Amniotic stem cell (primary cell): ENCODE measurements around the gene EHMT1.
"Not testable (repeated sequence)": the region's sequence is repeated elsewhere in the genome, so short reads cannot be mapped to it uniquely, and the experiment has no call there.

Source experiments
- DNase-seq: peaks from one replicate; lab custom pipeline; 2025; lab: John Stamatoyannopoulos, UW

Gene EHMT1

DNA sequence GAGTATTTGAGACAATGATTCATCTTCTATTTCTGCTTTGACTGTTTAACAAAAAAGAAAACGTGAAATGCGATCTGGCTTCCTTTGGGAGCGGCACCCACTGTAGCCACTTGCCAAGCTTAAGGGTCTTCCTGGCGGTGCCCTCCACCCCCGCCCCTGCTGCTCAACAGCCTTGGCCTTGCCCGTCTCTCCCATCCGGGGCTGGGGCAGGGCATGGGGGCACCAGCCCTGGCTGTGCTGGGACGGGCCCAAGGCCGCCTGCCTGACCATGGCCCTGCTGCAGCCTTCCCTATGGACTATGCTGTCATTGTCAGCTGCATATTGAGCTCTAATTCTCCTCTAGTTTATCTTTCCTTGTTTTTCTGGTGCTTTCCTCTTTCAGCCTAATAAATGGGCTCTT, 143.0 kb downstream of the EHMT1 start:
- no peak for DNase-seq

DNA sequence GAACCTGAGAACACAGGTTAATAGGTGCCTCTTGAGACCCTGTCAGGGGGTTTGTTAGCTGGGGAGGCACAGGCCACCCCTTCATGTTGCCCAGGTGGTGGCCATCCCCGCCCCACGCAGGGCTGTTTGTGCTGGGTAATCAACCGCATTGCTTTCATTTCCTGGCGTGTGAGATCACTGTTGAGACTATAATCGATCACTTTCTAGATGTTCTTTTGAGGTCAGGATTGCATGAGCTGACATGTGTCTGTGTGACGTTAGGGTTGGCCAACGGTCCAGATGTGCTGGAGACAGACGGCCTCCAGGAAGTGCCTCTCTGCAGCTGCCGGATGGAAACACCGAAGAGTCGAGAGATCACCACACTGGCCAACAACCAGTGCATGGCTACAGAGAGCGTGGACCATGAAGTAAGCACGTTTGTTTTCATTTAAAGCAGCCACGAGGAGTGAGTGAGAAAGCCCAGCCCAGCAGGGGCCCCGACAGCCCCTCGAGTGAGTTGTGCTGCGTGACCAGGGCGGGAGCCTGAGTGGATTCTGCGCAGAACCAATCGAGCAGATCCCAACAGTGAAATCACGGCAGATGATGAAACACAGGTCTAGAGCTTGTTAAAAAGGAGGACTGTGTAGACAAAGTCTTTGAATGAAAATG, 143.7 kb downstream of the EHMT1 start:
- DNase-seq: no peak

DNA sequence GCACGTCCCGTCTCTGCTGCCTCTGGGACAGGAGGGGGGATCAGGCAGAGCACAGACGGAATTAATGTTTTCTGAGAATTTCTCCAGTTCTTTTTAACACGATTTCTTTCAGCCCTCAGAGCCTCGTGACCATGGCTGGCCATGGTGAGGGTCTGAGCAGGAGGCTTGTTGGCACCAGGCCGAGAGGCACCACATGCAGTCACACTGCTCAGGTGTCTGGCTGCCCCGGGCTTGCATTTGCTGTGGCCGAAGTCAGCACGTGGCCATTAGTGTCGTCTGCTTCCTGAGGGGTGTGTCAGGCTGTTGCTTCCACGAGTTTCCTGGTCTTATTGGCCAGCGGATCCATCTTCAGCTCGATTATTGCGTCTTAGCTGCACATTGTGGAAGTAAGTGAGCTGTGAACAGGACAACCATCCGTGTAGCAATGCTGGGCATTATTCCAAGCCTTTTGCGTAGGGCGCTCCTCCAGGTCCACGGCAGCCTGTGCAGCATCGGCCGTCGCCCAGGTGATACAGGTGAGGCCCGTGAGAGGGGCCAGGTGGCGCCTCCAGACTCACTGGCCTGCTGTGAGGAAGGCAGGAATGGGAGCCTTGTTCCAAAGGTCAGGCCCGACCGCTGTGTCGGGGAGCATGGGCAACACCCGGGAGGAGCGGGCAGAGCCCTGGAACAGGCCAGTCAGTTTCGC, 144.6 kb downstream of the EHMT1 start:
- DNase-seq: no peak

DNA sequence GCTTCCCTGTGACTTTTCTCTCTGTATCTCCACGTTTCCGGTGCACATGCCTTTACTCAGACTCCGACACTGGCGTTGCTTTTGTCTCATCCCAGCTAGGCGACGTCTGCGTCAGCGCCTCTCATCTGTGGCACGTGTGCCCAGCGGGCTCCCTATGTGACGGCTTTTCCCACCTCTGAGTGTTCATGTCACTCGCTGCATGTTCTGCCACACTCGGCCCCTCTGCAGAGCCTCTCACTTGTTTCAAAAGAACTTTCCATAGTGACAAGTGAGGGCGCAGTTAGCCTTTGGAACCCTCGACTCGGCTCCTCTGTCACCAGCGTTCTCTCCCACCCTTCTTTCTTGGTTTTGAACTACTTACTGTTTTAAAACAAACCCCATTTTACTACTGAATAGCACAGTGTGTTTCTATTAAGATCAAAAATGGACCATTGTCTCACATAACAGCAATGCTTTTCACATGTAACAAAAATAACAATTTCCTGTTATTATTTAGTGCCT, 145.4 kb downstream of the EHMT1 start:
- DNase-seq: no peak

DNA sequence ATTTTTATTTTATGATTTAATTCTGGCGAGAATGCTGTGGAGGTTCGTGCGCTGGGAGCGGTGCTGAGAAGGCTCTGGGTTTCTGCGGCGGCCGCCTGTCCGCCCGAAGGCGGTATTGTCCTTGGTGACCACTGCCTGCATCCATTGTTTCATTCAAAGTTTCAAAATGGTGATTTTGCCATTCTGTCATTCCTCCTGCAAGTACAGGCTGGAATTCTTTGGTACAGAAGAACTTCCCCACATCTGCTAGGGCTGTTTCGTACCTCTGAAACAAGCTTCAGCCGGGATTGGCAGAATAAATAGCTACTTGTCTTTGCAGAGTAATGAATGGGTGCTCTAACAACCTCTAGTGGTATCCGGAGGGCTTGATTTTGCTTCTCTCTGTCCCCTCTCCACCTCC, 146.2 kb downstream of the EHMT1 start:
- DNase-seq: no peak

DNA sequence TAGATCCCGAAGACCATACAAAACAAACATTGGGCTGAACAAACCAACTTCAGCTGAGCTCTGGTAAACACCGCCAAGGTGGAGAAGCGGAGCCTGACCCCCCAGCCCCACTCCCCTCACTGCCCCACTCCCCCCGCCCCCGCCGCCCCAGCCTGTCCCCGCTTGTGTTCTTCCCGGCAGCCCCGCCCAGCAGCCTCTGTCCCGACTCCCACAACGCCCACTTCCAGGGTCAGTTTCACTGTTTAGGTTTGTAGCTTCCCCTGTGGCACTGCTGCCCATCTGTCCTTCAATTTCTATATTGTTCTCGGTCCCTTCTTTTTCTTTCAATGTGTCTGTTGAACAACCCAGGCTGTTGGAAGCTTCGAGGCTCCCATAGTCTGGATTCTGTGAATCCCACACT, 146.7 kb downstream of the EHMT1 start:
- no peak for DNase-seq

DNA sequence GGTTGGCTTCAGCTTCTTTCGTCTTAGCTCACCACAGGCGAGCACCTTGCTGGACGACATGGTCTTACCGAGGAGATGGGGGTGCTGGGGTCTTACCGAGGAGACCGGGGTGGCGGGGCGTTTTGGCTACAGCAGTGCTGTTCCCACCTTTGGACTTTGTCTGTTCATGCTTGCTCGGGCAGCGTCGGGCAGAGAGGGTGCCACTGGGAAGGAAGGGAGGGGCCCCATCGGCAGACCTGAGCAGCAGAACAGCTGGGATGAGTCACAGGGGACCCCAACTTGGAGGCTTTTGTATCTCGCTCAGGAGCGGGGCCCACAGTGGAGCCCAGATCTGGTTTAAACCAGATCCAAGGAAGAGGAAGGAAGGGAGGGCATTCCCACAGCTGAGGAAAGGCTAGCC, 152.8 kb downstream of the EHMT1 start:
- DNase-seq: no peak

DNA sequence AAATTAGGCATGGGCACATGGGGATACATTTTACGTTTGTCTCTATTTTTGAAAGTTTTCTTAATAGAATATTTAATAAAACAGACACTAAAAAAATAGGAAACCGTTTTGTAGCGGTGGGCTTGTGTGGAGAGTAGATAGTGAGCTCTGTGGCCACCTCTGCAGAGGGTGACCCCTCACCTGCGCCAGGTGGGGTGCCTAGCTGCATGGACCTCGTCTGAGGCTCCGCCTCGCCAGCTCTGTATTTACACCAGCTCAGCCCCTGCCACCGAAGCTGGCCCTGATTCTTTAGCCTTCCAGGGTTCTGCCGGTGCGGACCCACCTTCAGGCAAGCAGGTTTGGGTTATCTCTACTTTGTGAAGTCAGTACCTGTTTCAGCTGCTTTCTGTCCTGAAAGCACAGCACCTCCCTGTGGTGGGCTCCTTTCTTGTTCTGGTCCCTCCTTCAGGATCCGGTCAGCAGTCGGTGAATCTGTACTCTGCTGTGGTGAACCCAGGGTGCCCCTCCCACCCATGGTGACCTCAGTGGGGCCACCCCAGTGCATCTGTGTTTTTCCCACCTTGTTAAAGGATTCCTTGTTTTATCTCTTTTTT, 153.6 kb downstream of the EHMT1 start:
- no peak for DNase-seq

DNA sequence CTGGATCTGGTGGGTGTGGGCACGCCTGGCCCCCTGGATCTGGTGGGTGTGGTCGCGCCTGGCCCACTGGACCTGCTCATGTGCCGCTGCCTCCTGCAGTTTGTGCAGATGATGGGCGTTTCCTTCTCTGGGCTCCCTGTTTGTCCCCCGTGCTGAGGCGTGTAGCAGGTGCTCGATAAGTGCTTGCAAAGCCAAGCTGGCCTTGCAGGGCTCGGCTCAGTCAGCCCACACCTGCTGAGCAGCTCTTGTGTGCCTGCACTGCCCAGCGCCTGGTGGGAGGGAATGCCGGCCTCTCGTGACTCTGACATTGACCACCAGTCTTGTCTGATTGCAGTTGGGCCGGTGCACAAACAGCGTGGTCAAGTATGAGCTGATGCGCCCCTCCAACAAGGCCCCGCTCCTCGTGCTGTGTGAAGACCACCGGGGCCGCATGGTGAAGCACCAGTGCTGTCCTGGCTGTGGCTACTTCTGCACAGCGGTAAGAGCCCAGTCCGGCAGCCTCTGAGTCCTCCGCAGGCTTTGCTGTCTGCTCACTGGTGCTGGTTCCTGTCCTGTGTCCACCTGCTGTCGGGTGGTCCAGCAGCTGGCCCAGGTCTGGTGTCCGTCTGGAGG, 156.1 kb downstream of the EHMT1 start:
- no peak for DNase-seq

DNA sequence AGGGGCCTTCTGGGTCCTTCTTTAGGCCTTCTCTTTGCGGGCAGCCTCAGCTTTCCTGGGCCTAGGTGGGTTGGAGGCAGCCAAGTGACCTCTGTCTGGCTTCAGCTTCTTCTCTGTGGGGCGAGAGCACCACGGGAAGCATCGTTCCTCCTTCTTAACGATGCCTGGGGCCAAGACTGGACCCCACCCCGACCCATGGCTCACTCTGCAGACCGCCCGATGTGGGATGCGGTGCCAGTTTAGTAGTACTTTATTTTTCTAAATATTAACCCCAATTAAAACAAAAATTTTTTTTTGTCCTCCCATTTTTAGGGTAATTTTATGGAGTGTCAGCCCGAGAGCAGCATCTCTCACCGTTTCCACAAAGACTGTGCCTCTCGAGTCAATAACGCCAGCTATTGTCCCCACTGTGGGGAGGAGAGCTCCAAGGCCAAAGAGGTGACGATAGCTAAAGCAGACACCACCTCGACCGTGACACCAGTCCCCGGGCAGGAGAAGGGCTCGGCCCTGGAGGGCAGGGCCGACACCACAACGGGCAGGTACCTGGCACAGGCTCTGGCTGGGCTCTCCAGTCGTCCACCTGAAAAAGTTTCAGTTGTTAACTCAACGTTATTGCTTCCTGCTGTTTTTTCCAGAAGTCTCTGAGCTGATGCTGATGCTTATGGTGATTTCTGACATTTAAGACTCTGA, 157.6 kb downstream of the EHMT1 start:
- no peak for DNase-seq

DNA sequence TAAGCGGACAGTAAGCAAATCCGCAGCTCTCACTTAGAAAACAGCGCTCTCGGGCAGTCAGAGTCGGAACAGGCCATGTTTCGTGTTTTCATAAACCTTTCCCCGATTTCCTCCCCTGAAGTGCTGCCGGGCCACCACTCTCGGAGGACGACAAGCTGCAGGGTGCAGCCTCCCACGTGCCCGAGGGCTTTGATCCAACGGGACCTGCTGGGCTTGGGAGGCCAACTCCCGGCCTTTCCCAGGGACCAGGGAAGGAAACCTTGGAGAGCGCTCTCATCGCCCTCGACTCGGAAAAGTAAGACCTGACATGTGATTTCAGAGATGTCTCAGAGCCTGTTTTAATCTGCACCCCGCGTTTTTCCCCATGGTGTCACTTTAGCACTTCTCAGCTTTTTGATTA, 159.0 kb downstream of the EHMT1 start:
- DNase-seq: no peak

DNA sequence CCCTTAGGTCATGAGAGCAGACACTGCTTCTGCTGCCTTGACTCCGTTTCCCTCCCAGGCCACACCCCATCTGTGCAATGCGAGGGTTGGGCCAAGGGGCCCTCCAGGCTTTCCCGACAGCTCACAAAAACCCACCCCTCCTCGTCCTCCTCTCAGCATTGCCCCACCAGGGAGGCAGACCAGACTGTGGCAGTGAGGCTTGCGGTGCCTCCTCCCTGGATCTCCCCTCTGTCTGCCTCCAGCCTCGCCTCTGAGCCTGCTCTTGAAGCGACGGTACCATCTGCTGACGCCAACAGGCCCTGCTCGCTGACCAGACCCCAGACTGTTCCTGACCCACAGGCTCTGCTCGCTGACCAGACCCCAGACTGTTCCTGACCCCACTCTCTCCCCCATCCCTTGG, 159.5 kb downstream of the EHMT1 start:
- no peak for DNase-seq

DNA sequence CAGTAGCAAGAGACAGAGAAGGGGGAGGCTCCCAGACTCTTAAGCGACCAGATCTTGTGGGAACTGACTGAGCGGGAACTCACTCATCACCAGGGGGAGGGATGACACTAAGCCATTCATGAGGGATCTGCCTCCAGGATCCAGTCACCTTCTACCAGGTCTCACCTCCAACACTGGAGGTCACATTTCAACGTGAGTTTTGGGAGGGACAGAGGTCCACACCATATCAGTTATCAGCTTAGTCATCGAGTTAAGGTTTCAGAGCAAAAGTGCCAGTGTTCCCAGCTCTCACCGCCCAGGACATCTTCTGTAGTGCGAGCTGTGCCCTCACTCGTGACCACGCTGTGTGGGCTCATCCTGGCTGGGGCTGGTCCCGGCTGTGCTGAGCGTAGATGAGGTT, 160.1 kb downstream of the EHMT1 start:
- DNase-seq: no peak

DNA sequence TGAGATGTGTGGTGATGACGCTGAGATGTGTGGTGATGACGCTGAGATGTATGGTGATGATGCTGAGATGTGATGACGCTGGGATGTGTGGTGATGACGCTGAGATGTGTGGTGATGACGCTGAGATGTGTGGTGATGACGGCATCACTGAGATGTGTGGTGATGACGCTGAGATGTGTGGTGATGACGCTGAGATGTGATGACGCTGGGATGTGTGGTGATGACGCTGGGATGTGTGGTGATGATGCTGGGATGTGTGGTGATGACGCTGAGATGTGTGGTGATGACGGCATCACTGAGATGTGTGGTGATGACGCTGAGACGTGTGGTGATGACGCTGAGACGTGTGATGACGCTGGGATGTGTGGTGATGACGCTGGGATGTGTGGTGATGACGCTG, 161.2 kb downstream of the EHMT1 start:
- DNase-seq: not testable (repeated sequence)

DNA sequence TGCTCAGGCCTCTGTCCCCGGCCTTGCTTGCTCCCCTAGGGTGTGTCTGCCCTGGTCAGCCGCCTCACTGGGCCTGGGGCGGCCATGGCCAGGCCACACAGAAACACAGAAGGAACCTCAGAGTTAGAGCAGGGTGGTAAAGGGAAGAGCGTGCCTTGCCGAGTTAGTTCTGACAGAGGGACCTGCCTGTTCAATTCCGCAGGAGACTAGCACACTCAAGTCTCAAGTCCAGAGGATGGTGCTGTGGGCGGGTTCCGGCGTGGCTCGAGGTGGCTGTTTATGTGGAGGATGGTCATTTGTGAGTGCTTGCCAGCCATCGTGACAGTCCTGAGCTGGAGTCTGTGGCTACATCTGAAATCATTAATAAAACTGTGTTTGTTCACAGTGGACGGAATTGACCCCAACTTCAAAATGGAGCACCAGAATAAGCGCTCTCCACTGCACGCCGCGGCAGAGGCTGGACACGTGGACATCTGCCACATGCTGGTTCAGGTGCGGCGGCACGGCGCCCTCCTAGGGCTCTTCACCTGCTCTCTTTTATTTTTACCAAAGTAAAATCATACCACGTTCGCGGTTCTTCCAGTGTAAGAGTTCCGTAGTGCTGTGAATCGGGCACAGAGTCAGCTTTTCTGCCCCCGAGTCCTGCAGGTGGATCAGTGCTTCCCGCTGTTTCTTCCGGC, 163.2 kb downstream of the EHMT1 start:
- no peak for DNase-seq

DNA sequence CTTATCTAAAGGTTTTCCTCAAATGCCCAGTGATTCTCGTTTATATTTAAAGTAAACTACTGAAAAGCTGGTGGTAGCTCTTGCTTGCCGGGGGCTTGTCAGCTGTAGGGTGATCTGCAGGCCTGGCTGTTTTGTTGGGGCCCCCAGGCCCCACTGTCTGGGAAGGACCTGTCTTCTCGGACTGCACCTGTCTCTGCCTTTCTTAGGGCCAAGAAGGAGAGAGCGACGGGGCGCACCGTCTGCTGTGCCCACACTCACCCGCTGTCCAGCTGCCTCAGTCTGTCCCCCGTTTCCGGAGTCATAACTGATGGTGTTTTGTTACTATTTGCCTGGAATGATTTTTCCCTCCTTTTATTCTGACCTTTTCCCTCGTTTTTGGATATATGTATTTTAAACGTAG, 164.7 kb downstream of the EHMT1 start:
- DNase-seq: no peak

DNA sequence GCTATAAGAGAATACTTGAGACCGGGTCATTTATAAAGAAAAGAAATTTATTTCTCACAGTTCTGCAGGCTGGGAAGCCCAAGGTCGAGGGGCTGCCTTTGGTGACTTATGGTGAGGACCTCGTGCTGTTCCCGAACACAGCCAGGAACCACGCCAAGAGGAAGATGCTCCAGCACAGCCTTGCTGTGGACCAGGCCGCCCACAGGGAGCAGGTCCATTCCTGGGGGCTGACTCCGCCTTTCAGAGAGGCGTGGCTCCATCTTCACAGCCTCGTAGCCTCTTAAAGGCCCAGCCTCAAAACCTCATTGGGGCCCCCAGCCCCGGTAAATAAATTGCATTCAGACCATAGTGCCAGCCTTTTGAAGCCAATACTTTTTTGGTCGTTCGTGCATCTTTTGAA, 165.2 kb downstream of the EHMT1 start:
- DNase-seq: no peak

DNA sequence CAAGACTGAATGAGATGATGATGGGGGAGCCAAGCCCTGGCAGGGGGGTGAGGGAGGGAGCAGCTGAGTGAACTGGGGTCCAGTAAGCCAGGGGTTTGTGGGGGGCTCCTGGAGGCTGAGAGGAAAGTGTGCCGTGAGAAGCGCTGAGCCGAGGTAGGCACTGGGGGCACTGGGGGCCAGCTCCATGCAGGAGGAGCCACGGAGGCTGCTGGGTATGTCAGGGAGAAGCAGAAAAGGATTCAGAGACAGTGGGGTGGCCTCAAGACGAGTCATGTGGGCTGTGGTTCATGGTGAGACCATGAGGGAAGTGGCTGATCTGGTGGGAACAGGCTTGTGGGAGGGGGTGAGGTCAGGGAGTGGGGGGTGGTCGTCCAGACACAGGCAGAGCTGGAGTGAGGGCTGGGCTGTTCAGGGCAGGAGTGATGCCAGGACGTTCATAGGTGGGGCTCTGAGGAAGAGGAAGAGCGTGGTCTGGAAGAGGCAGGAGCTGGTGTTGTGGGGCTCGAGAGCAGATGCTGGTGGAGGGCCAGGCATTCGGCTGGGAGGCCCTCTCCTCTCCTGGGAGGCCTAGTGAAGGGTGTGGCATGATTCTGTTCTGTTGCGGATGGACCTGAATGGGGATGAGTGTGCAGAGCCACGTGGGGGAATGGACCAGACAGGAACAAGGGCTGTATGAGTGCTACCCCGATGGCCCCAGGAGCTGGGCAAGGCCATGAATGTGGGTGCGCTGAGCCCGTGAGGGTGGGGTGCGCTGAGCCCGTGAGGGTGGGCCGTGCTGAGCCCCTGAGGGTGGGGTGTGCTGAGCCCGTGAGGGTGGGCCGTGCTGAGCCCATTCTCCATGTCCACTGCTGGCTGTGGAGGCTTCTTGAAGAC, 166.1 kb downstream of the EHMT1 start:
- no peak for DNase-seq

DNA sequence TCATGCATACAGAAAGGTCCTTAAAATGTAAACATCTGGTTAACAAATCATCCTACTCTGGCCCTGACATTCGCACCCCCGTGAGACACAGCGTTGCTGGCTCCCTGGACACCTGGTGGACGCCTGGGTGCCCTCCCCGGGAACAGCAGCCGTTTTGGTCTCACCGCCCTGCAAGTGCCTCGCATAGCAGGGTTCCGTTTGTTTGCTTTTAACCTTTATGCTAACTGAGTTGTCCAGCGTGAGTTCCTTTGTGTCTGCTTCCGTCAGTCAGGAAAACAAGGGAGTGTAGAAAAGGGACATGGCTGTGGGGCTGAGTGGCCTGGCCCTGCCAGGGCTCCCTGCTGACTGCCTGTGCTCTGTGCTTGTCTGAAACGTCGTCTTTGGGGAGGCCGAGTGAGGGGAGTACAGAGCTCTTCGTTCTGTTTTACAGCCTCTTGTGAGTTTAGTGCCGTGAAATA, 166.9 kb downstream of the EHMT1 start:
- no peak for DNase-seq

DNA sequence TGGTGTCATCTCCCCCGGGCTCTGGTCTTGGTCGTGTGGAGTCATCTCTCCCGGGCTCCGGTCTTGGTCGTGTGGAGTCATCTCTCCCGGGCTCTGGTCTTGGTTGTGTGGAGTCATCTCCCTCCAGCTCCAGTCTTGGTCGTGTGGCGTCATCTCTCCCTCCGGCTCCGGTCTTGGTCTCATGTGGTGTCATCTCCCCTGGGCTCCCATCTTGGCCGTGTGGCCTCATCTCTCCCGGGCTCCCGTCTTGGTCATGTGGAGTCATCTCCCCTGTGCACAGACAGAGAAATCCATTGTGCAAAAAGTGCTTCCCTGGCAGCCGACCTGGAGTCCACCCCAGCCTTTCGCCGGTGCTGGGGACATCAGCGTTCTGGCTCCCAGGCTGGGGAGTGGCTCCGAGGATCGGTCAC, 167.7 kb downstream of the EHMT1 start:
- DNase-seq: no peak

DNA sequence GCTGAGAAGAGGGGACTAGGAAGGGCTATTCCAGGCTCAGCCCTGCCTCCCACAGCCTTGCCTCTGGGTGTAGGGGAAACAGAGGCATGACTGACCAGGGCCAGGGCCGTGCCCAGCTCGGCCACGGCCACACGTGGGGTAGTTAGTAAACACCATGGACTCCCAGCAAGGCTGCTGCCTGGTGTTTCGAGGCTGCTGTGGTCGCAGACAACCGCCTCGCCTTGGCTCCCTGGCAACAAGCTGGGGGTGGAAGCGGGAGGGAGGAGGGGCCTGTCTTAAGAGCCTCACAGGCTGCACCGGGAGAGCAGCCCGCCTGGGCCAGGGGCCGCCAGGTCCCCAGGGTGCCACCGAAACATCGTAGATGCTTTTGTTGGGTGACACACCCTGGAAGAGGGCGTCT, 168.6 kb downstream of the EHMT1 start:
- no peak for DNase-seq
